Measurements from ENCODE around the gene TTC33. TPM values are rescaled to one million over a fixed set of nuclear protein-coding genes. Genes with fewer than 3 reads are reported as not detected.

The TTC33 gene
- total and polyA plus RNA-seq, 2 donors (not counting 1 experiment from before 2014, with no cell fraction given), result 2.1 to 15.8 TPM

GRCh38 chr5:40515476-40515875, 240.3 kb downstream of the TTC33 start:
- H3K27ac ChIP-seq (ENCODE audit: low read length in 2 of 2), result no peak overlapping the region
- Mint-ChIP-seq H3K27ac (no peak overlapping the region), H3K4me3 (no peak overlapping the region), H3K9me3 (ENCODE audit: insufficient read depth) (no peaks in the 10 kb centered on the region), H3K4me1 (peaks cover 12% of the 10 kb centered on the region), H3K27me3 (no peaks in the 10 kb centered on the region)
- H3K4me2 ChIP-seq (replicated peaks; ENCODE audit: low read depth, low read length, poor library complexity, severe bottlenecking), result peak overlapping the region; percentile 11
- peaks cover 9% of the 10 kb centered on the region in 2 donors for H3K4me1 ChIP-seq (ENCODE audit: control insufficient read depth in 2 of 2, insufficient read depth in 2 of 2, low read length in 2 of 2)
- H3K9ac ChIP-seq (ENCODE audit: low read length), result no peak overlapping the region
- POLR2A ChIA-PET, result interaction anchor here (1.2 kb wide), 1 partner anchor 10 kb away, joined by 3 read pairs; no protein-coding TSS in a partner anchor
- H3K79me2 ChIP-seq (ENCODE audit: control insufficient read depth, insufficient read depth, low read length), result no peaks in the 10 kb centered on the region
- no peaks in the 10 kb centered on the region for H3K9me3 ChIP-seq (ENCODE audit: control extremely low read depth in 1 of 3, control insufficient read depth in 2 of 3, insufficient read depth in 1 of 3, low read length in 2 of 3)
- TF ChIP-seq, protein P1, sequence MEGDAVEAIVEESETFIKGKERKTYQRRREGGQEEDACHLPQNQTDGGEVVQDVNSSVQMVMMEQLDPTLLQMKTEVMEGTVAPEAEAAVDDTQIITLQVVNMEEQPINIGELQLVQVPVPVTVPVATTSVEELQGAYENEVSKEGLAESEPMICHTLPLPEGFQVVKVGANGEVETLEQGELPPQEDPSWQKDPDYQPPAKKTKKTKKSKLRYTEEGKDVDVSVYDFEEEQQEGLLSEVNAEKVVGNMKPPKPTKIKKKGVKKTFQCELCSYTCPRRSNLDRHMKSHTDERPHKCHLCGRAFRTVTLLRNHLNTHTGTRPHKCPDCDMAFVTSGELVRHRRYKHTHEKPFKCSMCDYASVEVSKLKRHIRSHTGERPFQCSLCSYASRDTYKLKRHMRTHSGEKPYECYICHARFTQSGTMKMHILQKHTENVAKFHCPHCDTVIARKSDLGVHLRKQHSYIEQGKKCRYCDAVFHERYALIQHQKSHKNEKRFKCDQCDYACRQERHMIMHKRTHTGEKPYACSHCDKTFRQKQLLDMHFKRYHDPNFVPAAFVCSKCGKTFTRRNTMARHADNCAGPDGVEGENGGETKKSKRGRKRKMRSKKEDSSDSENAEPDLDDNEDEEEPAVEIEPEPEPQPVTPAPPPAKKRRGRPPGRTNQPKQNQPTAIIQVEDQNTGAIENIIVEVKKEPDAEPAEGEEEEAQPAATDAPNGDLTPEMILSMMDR (IDR thresholded peaks at IDR 0.05), result no peak
- TF ChIP-seq EZH2 (IDR thresholded peaks at IDR 0.05; ENCODE audit: borderline replicate concordance, insufficient read depth, low read depth, low read length, poor library complexity, severe bottlenecking), result no peak
- no peaks in the 10 kb centered on the region for H4K20me1 ChIP-seq (ENCODE audit: control insufficient read depth, insufficient read depth, low read length, poor library complexity, severe bottlenecking)
- H2AFZ ChIP-seq (ENCODE audit: insufficient read depth, low read depth, low read length, poor library complexity, severe bottlenecking), result no peak overlapping the region
- 50% methylated on average over 1 of the region's 4 CpGs for WGBS (ENCODE audit: insufficient coverage)
- intact Hi-C loops (cut with micrococcal nuclease), result no loop called here
- H3K36me3 ChIP-seq (replicated peaks in 1 of 2; ENCODE audit: control extremely low read depth in 1 of 2, control insufficient read depth in 1 of 2, extremely low read depth in 1 of 2, insufficient read depth in 2 of 2, low read length in 1 of 2), result no peaks in the 10 kb centered on the region
- DNase-seq (no peak), ATAC-seq (ENCODE audit: low read depth) (no peak)
- CTCF ChIA-PET, result no interaction called here
- H3K27me3 ChIP-seq (replicated peaks in 1 of 4; ENCODE audit: control extremely low read depth in 1 of 4, control insufficient read depth in 3 of 4, insufficient read depth in 4 of 4, low read length in 3 of 4), result no peaks in the 10 kb centered on the region
- no peak overlapping the region for H3K4me3 ChIP-seq (ENCODE audit: control extremely low read depth in 1 of 5, extremely low read depth in 1 of 5, insufficient read depth in 1 of 5, low read depth in 2 of 5, low read length in 4 of 5)

DNA sequence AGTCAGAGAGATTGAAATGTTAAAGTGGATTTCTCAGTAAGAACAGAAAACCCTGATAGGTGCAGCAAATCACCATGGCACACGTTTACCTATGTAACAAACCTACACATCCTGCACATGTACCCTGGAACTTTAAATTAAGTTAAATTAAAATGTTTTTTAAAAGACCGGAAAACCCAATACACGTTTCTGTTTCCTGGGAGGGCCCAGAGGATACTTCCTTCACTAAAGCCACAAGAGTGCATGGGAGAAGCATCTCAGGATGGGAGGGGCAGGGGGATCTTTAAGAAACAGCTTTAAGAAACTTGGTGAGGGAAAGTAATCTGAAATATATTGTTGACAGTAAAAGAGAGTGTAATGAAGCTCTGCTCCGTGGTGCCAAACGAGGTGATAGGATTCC, 240.8 kb downstream of the TTC33 start:
- ChIA-PET POLR2A (no interaction called here), CTCF (interaction anchor here (1.2 kb wide), 1 partner anchor 16 kb away, joined by 3 read pairs; no protein-coding TSS in a partner anchor)
- Histone ChIP-seq H3K36me3 (replicated peaks in 1 of 2; ENCODE audit: control extremely low read depth in 1 of 2, control insufficient read depth in 1 of 2, extremely low read depth in 1 of 2, insufficient read depth in 2 of 2, low read length in 1 of 2) (no peaks in the 10 kb centered on the region), H2AFZ (ENCODE audit: insufficient read depth, low read depth, low read length, poor library complexity, severe bottlenecking) (no peak overlapping the region), H4K20me1 (ENCODE audit: control insufficient read depth, insufficient read depth, low read length, poor library complexity, severe bottlenecking) (no peaks in the 10 kb centered on the region), H3K27me3 (replicated peaks in 1 of 4; ENCODE audit: control extremely low read depth in 1 of 4, control insufficient read depth in 3 of 4, insufficient read depth in 4 of 4, low read length in 3 of 4) (no peaks in the 10 kb centered on the region), H3K27ac (ENCODE audit: low read length in 2 of 2) (no peak overlapping the region), H3K9ac (ENCODE audit: low read length) (no peak overlapping the region), H3K4me3 (ENCODE audit: control extremely low read depth in 1 of 5, extremely low read depth in 1 of 5, insufficient read depth in 1 of 5, low read depth in 2 of 5, low read length in 4 of 5) (no peak overlapping the region), H3K79me2 (ENCODE audit: control insufficient read depth, insufficient read depth, low read length) (no peaks in the 10 kb centered on the region), H3K4me1 (ENCODE audit: control insufficient read depth in 2 of 2, insufficient read depth in 2 of 2, low read length in 2 of 2) (peaks cover 9% of the 10 kb centered on the region in 2 donors), H3K4me2 (replicated peaks; ENCODE audit: low read depth, low read length, poor library complexity, severe bottlenecking) (peak overlapping the region; percentile 11), H3K9me3 (ENCODE audit: control extremely low read depth in 1 of 3, control insufficient read depth in 2 of 3, insufficient read depth in 1 of 3, low read length in 2 of 3) (no peaks in the 10 kb centered on the region)
- Mint-ChIP-seq H3K4me1 (peaks cover 12% of the 10 kb centered on the region), H3K4me3 (no peak overlapping the region), H3K27ac (no peak overlapping the region), H3K9me3 (ENCODE audit: insufficient read depth) (no peaks in the 10 kb centered on the region), H3K27me3 (no peaks in the 10 kb centered on the region)
- no peak for DNase-seq
- ATAC-seq (ENCODE audit: low read depth), result no peak
- no peak for TF ChIP-seq EZH2 (IDR thresholded peaks at IDR 0.05; ENCODE audit: borderline replicate concordance, insufficient read depth, low read depth, low read length, poor library complexity, severe bottlenecking)
- TF ChIP-seq, protein P1 (IDR thresholded peaks at IDR 0.05), result no peak
- WGBS (ENCODE audit: insufficient coverage), result 6% methylated on average over 2 of the region's 5 CpGs
- intact Hi-C loops (cut with micrococcal nuclease), result no loop called here
